GM19438 (cell line): ENCODE measurements around the gene RPGRIP1.
"Not testable (repeated sequence)": the region's sequence is repeated elsewhere in the genome, so short reads cannot be mapped to it uniquely, and the experiment has no call there.

Source experiments
- ATAC-seq: cut with Tn5 transposase; IDR thresholded peaks from one replicate; pipeline ENCODE4 v1.9.1; 2021; ENCODE audit warnings: low read depth; ENCODE audit not compliant: unreplicated experiment

RPGRIP1 gene

DNA sequence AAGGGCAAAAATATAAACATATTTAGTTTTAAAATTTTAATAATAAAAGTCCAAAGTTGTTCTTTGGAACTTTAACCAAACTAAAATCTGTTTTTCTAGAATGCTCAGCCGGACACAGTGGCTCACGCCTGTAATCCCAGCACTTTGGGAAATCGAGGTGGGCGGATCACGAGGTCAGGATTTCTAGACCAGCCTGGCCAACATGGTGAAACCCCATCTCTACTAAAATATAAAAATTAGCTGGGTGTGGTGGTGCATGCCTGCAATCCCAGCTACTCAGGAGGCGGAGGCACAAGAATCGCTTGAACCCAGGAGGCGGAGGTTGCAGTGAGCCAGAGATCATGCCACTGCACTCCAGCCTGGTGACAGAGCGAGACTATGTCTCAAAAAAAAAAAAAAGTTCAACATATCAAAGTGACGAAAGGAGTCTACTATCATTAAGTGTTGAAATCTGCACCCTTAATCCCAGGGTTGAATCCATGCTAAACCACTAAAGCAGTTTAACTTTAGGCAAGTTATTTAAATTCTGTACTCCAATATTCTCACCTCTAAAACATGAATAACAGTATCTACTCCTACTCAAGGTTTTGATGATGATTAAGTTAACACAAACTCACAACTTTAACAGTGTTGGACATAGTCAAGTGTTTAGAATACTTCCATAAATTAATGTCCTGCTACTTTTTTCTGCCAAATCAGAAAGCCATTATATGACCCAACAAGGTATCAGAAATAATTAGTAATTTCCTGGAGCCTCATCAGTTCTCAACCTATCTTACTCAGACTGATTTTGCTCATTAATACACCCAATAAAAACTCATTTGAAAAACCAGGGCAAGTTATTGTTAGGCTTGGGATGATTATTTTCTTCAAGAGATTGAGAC is 21.6 kb upstream of the RPGRIP1 start:
- no peak for ATAC-seq

DNA sequence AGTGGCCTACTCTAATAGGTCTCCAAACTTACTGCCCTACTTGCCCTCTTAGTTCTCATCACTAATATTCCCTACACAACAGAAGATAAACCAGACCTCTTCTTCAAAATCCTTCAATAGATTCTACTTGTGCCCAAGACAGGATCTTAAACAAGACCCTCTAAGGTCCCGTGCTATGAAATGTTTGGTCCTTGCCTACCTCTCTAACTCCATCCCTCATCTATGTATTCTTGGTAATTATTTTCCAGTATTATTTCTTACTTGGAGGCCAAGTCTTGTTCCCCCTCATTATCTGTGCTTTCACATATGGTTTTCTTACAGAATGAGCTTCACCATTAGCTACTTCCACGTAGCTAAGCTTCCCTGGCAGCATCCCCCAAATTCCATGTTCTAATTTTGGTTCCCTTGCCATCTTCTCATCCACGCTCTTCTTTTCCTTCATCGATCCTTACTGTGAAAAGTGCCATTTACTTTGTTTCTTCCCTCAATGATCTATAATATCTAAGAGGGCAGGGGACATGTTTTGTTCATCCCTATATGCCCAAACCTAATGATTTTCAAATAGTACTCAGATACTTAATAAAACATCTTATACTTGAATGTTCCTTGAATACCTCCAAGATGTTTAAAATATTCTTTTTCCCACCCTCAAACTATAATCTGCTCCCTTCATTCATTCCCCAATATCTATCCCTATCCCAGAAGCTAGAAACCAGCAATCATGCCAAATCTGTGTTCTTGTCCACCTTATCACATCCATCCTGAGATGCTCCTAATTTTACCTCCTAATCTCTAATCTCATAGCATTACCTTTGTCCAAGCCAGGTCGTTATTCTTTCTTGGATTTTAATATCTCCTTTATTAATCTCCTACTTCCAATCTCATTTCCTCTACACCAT is 20.7 kb upstream of the RPGRIP1 start:
- no peak for ATAC-seq

DNA sequence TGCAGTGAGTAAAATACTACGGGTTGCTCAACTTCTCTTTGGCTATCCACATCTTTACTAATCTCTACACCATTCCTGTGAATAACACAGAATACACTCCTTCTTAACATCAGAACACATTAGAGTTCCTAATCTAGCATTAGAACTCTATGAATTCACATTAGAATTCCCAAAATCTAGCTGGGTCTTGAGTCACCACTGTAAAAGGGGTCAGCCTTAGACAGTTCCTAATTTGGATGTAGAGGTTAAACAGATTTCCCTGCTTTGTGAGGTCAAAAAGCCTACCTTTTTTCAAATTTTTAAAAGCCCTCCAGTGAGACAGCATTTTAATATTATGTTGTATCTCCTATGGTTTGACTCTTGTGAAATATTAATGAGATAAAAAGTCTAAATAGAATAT is 18.1 kb upstream of the RPGRIP1 start:
- ATAC-seq: no peak

DNA sequence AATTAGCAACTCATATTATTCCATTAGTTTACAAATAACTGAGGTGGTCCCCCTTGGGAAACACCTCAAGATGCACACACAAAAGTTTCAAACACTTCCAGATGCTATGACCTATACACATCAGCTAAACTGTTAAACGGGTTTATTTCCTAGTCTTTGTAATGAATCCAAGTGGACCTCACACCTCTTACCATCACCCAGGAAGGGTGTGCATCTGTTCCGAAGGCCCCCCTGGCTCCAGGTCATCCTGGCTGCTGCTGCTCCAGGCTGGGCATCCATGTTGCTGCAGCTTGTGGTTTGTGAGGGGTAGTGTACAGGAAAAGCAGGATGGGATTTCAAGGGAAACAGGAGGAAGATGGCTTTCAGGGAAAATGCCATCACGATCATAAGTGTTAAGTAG is 17.5 kb upstream of the RPGRIP1 start:
- ATAC-seq: no peak

DNA sequence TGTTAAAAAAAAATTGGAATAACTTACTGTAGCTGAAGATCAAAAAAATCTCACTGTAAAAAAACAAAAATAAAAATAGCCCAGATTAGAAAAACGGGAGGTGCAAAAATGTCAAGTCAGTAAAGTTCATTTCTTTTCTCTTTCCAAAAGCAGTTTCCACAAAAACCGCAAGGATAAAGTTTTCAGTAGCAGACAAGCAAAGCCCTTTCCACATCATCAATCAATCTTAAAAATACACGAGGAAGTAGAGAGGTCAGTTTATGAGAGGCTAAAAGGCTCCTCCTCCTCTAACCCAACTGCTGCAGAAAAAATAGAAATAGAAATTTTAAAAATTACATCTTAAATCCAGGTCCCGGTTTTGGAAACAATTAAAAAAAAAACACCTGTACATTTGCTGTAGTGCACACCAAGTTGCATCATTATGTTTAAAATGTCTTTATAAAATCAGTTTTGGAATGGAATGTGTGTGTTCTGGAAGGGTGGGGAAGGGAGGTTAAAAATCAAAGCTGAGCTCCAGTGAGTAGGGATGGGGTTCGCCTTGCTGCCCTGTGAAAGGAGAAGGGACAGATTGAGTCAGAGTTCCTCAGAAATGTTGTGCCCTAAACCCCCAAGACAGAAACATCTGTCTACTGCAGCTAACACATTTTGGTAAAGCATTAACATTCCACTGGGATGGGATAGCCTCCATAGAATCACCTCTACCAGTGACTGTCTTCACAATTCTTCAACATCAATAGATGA is 16.4 kb upstream of the RPGRIP1 start:
- no peak for ATAC-seq

DNA sequence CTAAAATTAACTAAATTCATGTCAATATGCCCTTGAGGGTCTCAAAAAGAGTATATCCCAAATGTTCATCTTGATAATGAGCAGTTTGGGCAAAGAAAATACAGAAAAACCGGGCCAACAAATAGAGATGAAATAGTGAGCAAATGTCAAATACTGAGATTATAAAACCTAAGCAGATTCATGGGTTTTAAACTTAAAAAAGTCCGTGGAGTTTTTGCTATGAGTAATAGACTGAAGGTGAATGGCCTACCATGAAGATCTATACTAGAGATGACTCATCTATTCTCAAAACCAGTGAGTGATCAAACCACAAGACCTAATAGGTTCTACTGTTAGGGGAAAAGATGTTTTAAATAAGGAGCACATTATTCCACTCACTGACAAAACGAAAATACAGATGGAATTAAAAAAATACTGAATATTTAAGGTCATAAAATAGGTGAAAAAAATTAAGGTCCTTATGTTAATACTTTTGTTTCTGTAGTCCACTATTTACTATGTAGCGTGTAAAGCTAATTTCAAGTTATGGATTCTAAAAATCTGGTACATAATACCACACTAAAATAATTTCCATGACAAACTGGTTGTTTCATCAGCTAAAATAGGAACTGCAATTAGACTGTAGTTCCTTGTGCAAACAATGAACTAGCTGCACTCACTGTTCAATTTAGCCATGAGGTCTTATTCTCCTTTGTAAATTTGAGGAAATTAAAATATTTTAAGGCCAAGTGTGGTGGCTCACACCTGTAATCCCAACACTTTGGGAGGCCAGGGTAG is 15.7 kb upstream of the RPGRIP1 start:
- ATAC-seq: no peak

DNA sequence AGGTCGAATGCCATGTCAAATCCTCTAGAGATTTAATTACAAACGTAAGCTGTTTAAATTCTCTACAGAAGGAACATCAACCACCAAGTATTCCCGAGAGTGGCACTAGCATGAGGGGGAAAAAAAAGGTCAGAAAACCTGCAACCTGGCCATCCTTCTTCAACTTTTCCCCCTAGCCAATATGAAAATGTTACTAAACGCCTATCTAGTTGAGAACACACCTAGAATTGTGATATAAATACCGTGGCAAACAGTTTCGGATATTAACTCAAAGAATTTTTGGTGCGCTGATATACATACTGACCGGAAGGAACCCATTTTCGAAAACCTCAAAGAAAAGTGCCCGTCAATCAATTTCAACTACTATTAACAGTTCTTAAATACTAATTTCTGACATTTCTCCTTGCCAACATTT is 12.4 kb upstream of the RPGRIP1 start:
- no peak for ATAC-seq

DNA sequence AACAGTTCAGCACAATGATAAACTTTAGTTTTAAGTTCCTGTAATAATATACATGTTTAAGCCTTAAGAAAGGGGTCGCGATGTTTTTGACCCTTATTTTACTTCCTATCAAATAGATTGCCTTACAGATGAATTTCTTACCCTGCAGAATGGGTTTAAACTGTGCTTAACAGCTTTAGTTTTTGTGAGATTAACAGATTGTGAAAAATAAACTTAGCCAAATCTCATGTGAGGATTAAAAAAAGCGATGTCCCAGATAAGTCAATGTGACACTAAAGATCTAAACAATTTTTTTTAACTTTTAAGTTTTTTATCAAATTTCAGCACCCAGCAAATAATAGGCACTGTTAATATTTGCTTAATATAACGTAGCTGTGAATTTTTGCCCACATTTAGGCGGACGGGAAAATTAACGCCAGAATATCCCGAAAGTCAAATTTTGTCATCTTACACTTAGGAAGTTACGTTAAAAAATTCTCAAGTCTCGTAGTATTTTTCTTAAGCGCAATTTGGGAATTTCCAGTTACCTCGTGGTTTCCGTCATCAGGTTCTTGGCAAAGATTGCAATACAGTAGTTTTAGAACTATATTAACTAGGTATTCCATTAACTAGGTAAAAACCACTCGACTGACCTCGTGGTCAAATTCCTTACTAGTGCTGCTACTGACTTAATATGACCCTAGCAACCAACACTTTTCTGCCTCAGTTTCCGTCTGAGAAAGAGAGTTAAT is 11.8 kb upstream of the RPGRIP1 start:
- no peak for ATAC-seq

DNA sequence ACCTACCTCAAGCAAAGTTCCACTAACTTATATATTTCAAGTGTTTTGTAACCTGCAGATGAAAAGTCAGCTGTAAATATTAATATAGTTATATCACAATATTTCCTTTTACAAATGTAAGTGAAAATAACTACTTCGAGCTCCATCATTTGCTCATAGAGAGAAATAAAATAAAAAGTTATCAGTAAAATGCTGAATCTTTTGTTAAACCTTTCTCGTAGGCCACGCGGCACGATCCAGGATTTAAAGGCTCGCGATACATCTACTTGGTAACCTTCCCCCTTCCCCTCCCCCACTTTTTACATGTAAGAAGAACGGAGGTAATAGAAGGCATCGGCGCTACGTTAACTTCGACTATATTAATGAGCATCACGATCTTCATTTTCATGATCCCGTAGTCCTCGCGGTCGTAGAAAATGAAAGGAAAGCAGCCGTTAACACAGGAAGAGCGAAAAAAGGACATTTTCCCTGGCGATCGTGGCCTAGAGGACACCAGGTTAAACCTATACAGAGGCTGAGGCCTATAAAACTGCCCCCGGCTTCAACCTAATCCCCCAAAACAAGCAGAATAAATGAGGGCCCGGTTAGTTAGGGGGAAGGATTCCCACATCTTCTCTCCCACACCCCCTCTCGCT is 11.1 kb upstream of the RPGRIP1 start:
- ATAC-seq: no peak

DNA sequence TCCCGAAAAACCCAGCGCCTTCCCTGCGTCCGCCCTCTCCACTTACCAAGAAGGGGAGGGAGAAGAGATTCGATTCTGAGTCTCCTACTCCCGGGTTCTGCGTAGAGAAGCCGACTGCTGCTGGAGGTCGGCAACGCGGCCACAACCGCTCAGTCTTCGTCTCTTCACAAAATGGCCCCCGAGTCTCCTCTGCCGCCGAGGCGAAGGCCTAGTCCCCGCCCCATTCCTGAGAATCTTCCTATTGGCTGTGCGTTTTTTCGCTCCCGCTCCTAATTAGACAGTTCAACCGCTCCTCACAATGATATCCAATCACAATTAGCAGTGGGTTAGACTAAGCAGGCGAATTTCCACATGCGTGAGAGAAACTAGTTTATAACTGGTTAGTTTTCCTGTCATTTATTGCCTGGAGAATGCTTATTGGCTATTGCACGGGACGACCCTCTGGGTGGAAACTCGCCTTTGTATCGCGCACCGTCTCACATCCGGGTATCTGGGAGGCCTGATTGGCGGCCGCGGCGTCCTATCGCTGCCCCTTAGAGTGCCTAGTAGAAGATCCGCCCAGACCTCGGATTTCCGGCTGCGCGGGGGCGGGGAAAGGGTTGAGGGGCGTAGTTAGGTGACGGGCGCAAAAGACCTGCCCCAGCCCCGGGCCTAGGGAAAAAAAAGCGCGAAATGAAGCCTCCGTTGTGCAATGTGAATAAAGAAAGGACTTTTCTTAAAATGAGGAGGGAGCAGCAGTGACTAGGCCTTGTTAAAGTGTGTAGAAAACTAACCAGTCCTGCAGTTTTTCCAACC is 10.4 kb upstream of the RPGRIP1 start, which contains the start of gene HNRNPC:
TSS of gene HNRNPC (minus strand) at position 191 of the 795 bp plus-strand sequence. CDS start 35,249 bp downstream, outside the sequence.
- ATAC-seq: peak; percentile 92

DNA sequence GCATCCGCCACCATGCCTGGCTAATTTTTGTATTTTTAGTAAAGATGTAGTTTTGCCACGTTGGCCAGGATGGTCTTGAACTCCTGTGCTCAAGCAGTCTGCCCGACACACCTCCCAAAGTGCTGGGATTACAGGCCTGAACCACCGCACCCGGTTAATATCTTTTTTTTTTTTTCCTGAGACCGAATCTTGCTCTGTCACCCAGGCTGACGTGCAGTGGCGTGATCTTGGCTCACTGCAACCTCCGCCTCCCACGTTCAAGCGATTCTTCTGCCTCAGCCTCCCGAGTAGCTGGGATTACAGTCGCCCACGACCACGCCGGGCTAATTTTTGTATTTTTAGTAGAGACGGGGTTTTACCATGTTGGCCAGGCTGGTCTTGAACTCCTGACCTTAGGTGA is 7.2 kb upstream of the RPGRIP1 start:
- ATAC-seq: not testable (repeated sequence)

DNA sequence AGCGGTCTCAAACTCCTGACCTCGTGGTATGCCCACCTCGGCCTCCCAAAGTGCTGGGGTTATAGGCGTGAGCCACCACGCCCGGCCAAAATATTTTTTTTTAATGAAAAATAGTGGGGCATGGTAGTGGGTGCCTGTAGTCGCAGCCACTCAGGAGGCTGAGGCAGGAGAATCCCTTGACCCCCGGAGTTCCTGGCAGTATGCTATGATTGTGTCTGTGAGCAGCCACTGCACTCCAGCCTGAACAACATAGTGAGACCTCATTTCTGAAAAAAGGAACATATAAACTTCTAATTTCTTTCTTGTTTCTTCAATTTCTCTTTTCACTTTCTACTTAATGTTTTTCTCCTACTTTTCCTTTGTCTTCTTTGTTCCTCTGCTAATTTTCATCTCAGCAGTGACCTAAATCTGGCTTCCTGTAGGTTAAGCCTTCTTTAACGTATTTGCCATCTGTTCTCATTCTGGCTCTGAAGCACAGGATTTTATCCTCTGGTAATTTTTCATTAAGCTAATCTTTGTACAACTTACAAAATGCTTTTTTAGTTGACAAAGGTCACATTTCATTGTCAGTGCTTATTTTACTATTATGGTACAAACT is 4.5 kb upstream of the RPGRIP1 start:
- ATAC-seq: no peak

DNA sequence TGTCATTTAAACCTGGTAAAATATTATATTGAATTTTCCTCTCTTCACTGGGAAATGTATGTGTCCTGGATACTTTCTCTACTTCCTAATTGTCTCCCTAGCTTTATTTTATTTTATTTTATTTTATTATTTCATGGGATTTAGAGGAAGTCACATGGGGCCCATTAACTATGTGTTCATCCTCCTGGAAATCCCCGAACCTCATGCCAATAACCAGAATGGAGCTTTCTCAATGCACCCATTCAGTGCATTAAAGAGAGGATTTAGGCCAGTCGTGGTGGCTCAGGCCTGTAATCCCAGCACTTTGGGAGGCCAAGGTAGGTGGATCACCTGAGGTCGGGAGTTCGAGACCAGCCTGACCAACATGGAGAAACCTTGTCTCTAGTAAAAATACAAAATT is 1.3 kb upstream of the RPGRIP1 start:
- ATAC-seq: no peak

DNA sequence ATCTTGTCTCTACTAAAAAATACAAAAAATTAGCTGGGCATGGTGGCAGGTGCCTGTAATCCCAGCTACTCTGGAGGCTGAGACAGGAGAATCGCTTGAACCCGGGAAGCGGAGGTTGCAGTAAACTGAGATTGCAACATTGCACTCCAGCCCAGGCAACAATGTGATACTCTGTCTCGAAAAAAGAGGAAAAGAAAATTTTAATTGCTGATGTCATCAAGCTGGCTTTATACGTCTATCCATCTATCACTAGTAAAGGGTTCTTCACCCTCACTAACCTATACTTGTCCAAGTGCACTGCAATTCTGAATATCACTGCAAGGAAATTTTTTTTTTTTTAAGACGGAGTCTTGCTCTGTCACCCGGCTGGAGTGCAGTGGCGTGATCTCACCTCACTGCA is 2.0 kb downstream of the RPGRIP1 start:
- ATAC-seq: not testable (repeated sequence)

DNA sequence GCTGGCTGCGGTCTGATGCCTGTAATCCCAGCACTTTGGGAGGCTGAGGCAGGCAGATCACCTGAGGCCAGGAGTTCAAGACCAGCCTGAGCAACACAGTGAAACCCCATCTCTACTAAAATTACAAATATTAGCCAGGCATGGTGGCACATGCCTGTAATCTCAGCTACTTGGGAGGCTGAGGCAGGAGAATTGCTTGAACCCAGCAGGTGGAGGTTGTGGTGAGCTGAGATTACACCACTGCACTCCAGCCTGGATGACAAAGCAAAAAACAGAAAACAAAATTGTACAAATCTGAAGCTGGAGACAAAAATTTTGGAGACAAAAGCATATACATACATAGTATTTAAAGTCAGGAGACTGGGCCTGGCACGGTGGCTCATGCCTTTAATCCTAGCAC is 6.6 kb downstream of the RPGRIP1 start:
- ATAC-seq: not testable (repeated sequence)

DNA sequence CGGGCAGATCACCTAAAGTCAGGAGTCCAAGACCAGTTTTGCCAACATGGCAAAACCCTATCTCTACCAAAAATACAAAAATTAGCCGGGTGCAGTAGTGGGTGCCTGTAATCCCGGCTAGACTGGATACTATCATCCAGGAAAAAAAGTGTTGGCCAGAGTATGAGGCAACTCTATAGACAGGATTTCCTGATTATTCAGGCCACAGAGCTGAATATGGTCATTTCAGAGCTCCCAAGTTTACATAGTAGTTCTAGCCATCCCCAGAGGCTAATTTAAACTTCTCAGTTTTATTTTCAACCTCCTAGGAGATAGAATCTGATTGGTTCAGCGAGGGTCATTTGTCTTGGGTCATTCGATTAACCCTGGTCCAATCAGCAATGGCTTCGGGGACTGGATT is 7.3 kb downstream of the RPGRIP1 start:
- ATAC-seq: no peak

DNA sequence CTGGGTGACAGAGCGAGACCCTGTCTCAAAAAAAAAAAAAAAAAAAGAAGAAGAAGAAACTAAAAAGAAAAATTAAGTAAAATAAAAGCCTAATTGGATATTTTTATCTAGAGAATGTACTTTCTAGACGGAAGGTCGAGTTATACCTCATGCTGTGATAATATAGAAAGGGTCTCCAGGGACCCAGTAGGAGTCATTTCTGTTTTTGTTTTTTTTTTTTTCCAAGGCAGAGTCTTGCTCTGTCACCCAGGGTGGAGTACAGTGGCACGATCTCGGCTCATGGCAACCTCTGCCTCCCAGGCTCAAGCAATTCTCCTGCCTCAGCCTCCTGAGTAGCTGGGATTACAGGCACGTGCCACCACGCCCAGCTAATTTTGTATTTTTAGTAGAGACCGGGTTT is 14.1 kb downstream of the RPGRIP1 start:
- not testable (repeated sequence) for ATAC-seq

DNA sequence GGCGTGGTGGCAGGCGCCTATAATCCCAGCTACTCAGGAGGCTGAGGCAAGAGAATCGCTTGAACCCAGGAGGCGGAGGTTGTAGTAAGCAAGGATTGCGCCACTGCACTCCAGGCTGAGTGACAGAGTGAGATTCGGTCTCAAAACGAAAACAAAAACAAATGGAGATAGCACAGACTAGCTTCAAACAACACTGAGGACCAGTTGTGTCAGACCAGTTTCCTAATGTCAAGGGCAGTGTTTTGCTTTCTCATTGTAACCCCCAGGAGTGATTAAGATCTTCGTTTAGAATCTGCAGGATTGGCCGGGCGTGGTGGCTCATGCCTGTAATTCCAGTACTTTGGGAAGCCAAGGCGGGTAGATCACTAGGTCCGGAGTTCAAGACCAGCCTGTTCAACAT is 18.5 kb downstream of the RPGRIP1 start:
- ATAC-seq: no peak
